HCT116 (cell line): ENCODE measurements around the gene PRRT2.

Experiments used
- EZH2 ChIP-seq: fragments of 200-600 bp; sonication (generic); IDR thresholded peaks from 2 replicates; pipeline ENCODE4 v1.6.1; 2017; ENCODE audit warnings: antibody characterized with exemption, mixed run types
- EZH2phosphoT487 ChIP-seq: fragments of 200-600 bp; IDR thresholded peaks from 2 replicates; pipeline ENCODE4 v1.6.1; 2018; ENCODE audit warnings: antibody characterized with exemption, borderline replicate concordance
- POLR2A ChIP-seq: IDR thresholded peaks from 2 replicates; pipeline ENCODE4 v1.7.0; 2011; ENCODE audit warnings: borderline replicate concordance; ENCODE audit not compliant: insufficient read depth, insufficient read length; ENCODE audit errors: extremely low read depth
- SRF ChIP-seq: IDR thresholded peaks from 2 replicates; pipeline ENCODE4 v1.6.1; 2012; ENCODE audit warnings: low read depth
- ZFX ChIP-seq: fragments of 450-650 bp; IDR thresholded peaks from 2 replicates; pipeline ENCODE4 v1.6.1; 2017
- TF ChIP-seq, protein P1 (sequence below), 3 experiments: fragments of 200-600 bp in 1 of 3; sonication (generic) in 1 of 3; IDR thresholded peaks in 2 of 3; conservative IDR thresholded peaks in 1 of 3; 2 replicates each; pipeline ENCODE4 v1.5.1; 2012 to 2017; ENCODE audit warnings: low read depth in 2 of 3, low read length in 2 of 3, antibody characterized with exemption in 1 of 3, borderline replicate concordance in 1 of 3, control low read depth in 1 of 3, mild to moderate bottlenecking in 1 of 3, mixed read lengths in 1 of 3, mixed run types in 1 of 3, moderate library complexity in 1 of 3; ENCODE audit not compliant: insufficient read depth in 1 of 3
- TF ChIP-seq, protein P2 (sequence below): IDR thresholded peaks from 2 replicates; pipeline ENCODE4 v1.6.1; 2012; ENCODE audit warnings: low read depth
- TF ChIP-seq, protein P3 (sequence below): IDR thresholded peaks from 2 replicates; pipeline ENCODE4 v1.6.1; 2012
- TF ChIP-seq, protein P4 (sequence below): IDR thresholded peaks from 2 replicates; pipeline ENCODE4 v1.6.1; 2011; ENCODE audit warnings: mild to moderate bottlenecking, low read length, moderate library complexity; ENCODE audit not compliant: insufficient replicate concordance; ENCODE audit errors: extremely low read depth

DNA sequence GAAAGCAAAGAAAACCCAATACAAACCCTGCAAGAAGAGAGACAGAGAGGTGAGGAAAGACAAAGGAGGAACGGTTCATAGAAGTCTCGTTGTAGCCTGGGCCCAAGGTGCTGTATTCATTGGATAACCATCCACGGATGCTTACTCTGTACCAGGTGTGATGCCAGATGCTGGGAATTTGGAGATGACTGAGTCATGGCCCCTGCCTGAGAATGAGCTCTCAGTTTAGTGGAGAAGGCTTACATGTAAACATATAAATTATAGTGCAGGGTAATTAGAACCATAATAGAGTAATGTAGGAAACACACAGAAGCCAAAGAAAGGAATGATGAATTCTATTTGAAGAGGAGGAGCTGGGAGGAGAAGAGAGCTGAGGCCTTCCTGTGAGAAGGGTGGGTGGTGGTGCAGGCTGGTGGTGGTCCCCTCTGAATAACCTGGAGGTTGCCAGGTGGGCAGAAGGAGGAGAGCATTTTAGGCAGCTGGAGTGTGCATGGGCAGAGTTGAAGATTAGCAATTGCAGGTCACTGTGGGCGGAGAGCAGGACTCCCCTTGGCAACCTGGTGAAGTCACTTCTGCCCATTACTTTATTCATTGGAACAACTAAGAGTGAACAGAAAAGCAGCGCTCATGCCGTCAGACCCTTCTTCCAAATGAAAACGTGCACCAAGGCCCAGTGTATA, 41.6 kb upstream of the PRRT2 start:
- TF ChIP-seq, protein P1, sequence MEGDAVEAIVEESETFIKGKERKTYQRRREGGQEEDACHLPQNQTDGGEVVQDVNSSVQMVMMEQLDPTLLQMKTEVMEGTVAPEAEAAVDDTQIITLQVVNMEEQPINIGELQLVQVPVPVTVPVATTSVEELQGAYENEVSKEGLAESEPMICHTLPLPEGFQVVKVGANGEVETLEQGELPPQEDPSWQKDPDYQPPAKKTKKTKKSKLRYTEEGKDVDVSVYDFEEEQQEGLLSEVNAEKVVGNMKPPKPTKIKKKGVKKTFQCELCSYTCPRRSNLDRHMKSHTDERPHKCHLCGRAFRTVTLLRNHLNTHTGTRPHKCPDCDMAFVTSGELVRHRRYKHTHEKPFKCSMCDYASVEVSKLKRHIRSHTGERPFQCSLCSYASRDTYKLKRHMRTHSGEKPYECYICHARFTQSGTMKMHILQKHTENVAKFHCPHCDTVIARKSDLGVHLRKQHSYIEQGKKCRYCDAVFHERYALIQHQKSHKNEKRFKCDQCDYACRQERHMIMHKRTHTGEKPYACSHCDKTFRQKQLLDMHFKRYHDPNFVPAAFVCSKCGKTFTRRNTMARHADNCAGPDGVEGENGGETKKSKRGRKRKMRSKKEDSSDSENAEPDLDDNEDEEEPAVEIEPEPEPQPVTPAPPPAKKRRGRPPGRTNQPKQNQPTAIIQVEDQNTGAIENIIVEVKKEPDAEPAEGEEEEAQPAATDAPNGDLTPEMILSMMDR (IDR thresholded peaks at IDR 0.05 in 2 of 3, conservative IDR thresholded peaks at IDR 0.05 in 1 of 3; ENCODE audit: borderline replicate concordance in 1 of 3, insufficient read depth in 1 of 3, low read depth in 2 of 3, low read length in 2 of 3): no peak
- TF ChIP-seq ZFX: no peak
- TF ChIP-seq POLR2A: no peak
- TF ChIP-seq, protein P2, sequence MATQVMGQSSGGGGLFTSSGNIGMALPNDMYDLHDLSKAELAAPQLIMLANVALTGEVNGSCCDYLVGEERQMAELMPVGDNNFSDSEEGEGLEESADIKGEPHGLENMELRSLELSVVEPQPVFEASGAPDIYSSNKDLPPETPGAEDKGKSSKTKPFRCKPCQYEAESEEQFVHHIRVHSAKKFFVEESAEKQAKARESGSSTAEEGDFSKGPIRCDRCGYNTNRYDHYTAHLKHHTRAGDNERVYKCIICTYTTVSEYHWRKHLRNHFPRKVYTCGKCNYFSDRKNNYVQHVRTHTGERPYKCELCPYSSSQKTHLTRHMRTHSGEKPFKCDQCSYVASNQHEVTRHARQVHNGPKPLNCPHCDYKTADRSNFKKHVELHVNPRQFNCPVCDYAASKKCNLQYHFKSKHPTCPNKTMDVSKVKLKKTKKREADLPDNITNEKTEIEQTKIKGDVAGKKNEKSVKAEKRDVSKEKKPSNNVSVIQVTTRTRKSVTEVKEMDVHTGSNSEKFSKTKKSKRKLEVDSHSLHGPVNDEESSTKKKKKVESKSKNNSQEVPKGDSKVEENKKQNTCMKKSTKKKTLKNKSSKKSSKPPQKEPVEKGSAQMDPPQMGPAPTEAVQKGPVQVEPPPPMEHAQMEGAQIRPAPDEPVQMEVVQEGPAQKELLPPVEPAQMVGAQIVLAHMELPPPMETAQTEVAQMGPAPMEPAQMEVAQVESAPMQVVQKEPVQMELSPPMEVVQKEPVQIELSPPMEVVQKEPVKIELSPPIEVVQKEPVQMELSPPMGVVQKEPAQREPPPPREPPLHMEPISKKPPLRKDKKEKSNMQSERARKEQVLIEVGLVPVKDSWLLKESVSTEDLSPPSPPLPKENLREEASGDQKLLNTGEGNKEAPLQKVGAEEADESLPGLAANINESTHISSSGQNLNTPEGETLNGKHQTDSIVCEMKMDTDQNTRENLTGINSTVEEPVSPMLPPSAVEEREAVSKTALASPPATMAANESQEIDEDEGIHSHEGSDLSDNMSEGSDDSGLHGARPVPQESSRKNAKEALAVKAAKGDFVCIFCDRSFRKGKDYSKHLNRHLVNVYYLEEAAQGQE: no peak
- no peak for TF ChIP-seq EZH2
- TF ChIP-seq, protein P3, sequence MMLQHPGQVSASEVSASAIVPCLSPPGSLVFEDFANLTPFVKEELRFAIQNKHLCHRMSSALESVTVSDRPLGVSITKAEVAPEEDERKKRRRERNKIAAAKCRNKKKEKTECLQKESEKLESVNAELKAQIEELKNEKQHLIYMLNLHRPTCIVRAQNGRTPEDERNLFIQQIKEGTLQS: no peak
- TF ChIP-seq, protein P4, sequence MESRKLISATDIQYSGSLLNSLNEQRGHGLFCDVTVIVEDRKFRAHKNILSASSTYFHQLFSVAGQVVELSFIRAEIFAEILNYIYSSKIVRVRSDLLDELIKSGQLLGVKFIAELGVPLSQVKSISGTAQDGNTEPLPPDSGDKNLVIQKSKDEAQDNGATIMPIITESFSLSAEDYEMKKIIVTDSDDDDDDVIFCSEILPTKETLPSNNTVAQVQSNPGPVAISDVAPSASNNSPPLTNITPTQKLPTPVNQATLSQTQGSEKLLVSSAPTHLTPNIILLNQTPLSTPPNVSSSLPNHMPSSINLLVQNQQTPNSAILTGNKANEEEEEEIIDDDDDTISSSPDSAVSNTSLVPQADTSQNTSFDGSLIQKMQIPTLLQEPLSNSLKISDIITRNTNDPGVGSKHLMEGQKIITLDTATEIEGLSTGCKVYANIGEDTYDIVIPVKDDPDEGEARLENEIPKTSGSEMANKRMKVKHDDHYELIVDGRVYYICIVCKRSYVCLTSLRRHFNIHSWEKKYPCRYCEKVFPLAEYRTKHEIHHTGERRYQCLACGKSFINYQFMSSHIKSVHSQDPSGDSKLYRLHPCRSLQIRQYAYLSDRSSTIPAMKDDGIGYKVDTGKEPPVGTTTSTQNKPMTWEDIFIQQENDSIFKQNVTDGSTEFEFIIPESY: no peak
- no peak for TF ChIP-seq SRF
- no peak for TF ChIP-seq EZH2phosphoT487
